Tibial nerve (tissue), 3 donors: ENCODE data around the gene RPLP1.

Source experiments
- CTCF ChIP-seq, 5 experiments: fragments of 200-600 bp in 3 of 5; fragments of 450-650 bp in 2 of 5; sonication (generic) in 3 of 5; IDR thresholded peaks; one replicate each; pipeline ENCODE4 v1.5.1; 2016 to 2019; ENCODE audit warnings: antibody characterized with exemption in 5 of 5, mild to moderate bottlenecking in 3 of 5, moderate library complexity in 2 of 5
- POLR2A ChIP-seq, 2 donors: fragments of 450-650 bp; IDR thresholded peaks; one replicate each; pipeline ENCODE4 v1.6.1; 2017; ENCODE audit warnings: antibody characterized with exemption in 2 of 2, mild to moderate bottlenecking in 2 of 2, moderate library complexity in 2 of 2

GRCh38 chr15:69421498-69421897, 31.1 kb upstream of the RPLP1 start:
- no peak for TF ChIP-seq CTCF (IDR thresholded peaks at IDR 0.05)
- TF ChIP-seq POLR2A (IDR thresholded peaks at IDR 0.05), result no peak
